Endothelial cell of umbilical vein (primary cell): ENCODE results near the gene ABLIM2. TPM values are rescaled to one million over a fixed set of nuclear protein-coding genes. Genes with fewer than 3 reads are reported as not detected.

Source experiments
- BruUV-seq: library from RNA; stranded (reverse); fragments of 400-500 nt; replicated peaks from 2 replicates; lab custom pipeline; 2021; lab: Mats Ljungman, UMichigan
- CTCF ChIA-PET: fragments of 300-600, 350-600 bp; sonication (Branson Sonifier 250); formaldehyde crosslinking; loops from one replicate; lab custom pipeline; 2021; ENCODE audit warnings: antibody characterized with exemption, inconsistent platforms; lab: Charles Lee
- POLR2A ChIA-PET: fragments of 300-600, 350-600 bp; sonication (Branson Sonifier 250); formaldehyde crosslinking; loops from one replicate; lab custom pipeline; 2021; ENCODE audit warnings: antibody characterized with exemption, inconsistent platforms; lab: Charles Lee
- DNase-seq: peaks from one replicate; pipeline ENCODE4 v3.0.0-alpha.2; 2011; ENCODE audit warnings: low read depth, low spot score
- FAIRE-seq: peaks from 2 replicates; lab custom pipeline; 2011; peaks lifted over from hg19 to GRCh38; lab: Jason Lieb, UNC
- H2AFZ ChIP-seq: 2 replicates; pipeline ENCODE4 v1.6.0; 2012; ENCODE audit warnings: low read depth, low read length, control low read depth, inconsistent platforms
- H3K27ac ChIP-seq: 2 replicates; pipeline ENCODE4 v1.5.1; 2011; ENCODE audit warnings: low read depth, mild to moderate bottlenecking, control low read depth, low read length, moderate library complexity; ENCODE audit not compliant: insufficient read depth
- H3K27me3 ChIP-seq, 2 experiments: 2 replicates each; pipeline versions ENCODE4 v1.6.0 to v1.6.1; 2011; ENCODE audit warnings: low read length in 2 of 2, mixed read lengths in 1 of 2; ENCODE audit not compliant: control insufficient read depth in 2 of 2, insufficient read depth in 2 of 2
- H3K36me3 ChIP-seq, 2 experiments: 2 replicates in 1 of 2; 3 replicates in 1 of 2; pipeline ENCODE4 v1.5.1; 2011; ENCODE audit warnings: low read length in 2 of 2, mild to moderate bottlenecking in 1 of 2, moderate library complexity in 1 of 2; ENCODE audit not compliant: control insufficient read depth in 2 of 2, insufficient read depth in 2 of 2; ENCODE audit errors: extremely low read depth in 1 of 2
- H3K4me1 ChIP-seq: 3 replicates; pipeline ENCODE4 v1.5.1; 2011; ENCODE audit warnings: mild to moderate bottlenecking, low read length; ENCODE audit not compliant: control insufficient read depth, insufficient read depth; ENCODE audit errors: extremely low read depth
- H3K4me2 ChIP-seq: 2 replicates; pipeline ENCODE4 v1.6.1; 2011; ENCODE audit warnings: low read length, control low read depth, mixed read lengths; ENCODE audit not compliant: insufficient read depth
- H3K4me3 ChIP-seq, 3 experiments: fragments of 200-600 bp in 1 of 3; sonication (generic), shearing (Covaris generic) in 1 of 3; replicated peaks in 1 of 3; 2 replicates each; pipeline ENCODE4 v1.5.1; 2011 to 2016; ENCODE audit warnings: control low read depth in 3 of 3, low read length in 3 of 3, mild to moderate bottlenecking in 2 of 3, inconsistent platforms in 1 of 3, low read depth in 1 of 3, moderate library complexity in 1 of 3; ENCODE audit not compliant: insufficient read depth in 1 of 3
- H3K79me2 ChIP-seq: 2 replicates; pipeline ENCODE4 v1.6.0; 2012; ENCODE audit warnings: low read length, inconsistent platforms; ENCODE audit not compliant: control insufficient read depth, insufficient read depth
- H3K9ac ChIP-seq: replicated peaks from 2 replicates; pipeline ENCODE3; 2011; ENCODE audit warnings: low read length, control low read depth; ENCODE audit not compliant: insufficient read depth; ENCODE audit errors: extremely low read depth
- H3K9me1 ChIP-seq: replicated peaks from 3 replicates; pipeline ENCODE4 v1.6.0; 2011; ENCODE audit warnings: mild to moderate bottlenecking, low read length; ENCODE audit not compliant: control insufficient read depth, insufficient read depth; ENCODE audit errors: extremely low read depth
- H3K9me3 ChIP-seq: replicated peaks from 2 replicates; pipeline ENCODE4 v1.5.1; 2012; ENCODE audit warnings: low read length, inconsistent platforms; ENCODE audit not compliant: control insufficient read depth, insufficient read depth
- H4K20me1 ChIP-seq: replicated peaks from 2 replicates; pipeline ENCODE3; 2011; ENCODE audit warnings: mild to moderate bottlenecking, low read length; ENCODE audit not compliant: control insufficient read depth, insufficient read depth; ENCODE audit errors: extremely low read depth
- CTCF ChIP-seq, 2 donors: IDR thresholded peaks; 1 replicate in 1 of 2; 2 replicates in 1 of 2; pipeline ENCODE4 v1.5.1; 2011; ENCODE audit warnings: low read length in 2 of 2, mild to moderate bottlenecking in 2 of 2, moderate library complexity in 2 of 2, control low read depth in 1 of 2, inconsistent platforms in 1 of 2, low read depth in 1 of 2; ENCODE audit not compliant: insufficient read depth in 1 of 2; ENCODE audit errors: extremely low read depth in 1 of 2
- EZH2 ChIP-seq: IDR thresholded peaks from 2 replicates; pipeline ENCODE4 v1.6.1; 2012; ENCODE audit warnings: borderline replicate concordance, low read depth, mild to moderate bottlenecking, moderate library complexity, low read length, inconsistent platforms; ENCODE audit not compliant: severe bottlenecking
- FOS ChIP-seq: IDR thresholded peaks from 2 replicates; pipeline ENCODE4 v1.6.1; 2011; ENCODE audit warnings: mild to moderate bottlenecking, low read length, moderate library complexity, borderline replicate concordance; ENCODE audit not compliant: insufficient read depth
- GATA2 ChIP-seq: IDR thresholded peaks from 2 replicates; pipeline ENCODE4 v1.7.0; 2011; ENCODE audit warnings: low read depth, mild to moderate bottlenecking, moderate library complexity, mixed read lengths, low read length; ENCODE audit not compliant: insufficient read length, insufficient read depth
- JUN ChIP-seq: IDR thresholded peaks from 2 replicates; pipeline ENCODE4 v1.6.1; 2011; ENCODE audit warnings: borderline replicate concordance, low read depth; ENCODE audit not compliant: insufficient read length, insufficient read depth
- MAX ChIP-seq: IDR thresholded peaks from 2 replicates; pipeline ENCODE4 v1.6.1; 2011; ENCODE audit not compliant: insufficient read depth, insufficient read length
- MYC ChIP-seq: IDR thresholded peaks from one replicate; pipeline ENCODE4 v1.6.1; 2011; ENCODE audit warnings: mild to moderate bottlenecking, low read depth, low read length
- POLR2A ChIP-seq: IDR thresholded peaks from 2 replicates; pipeline ENCODE4 v1.6.1; 2012; ENCODE audit warnings: low read depth, mild to moderate bottlenecking, control low read depth, low read length
- POLR2AphosphoS5 ChIP-seq: IDR thresholded peaks from 2 replicates; pipeline ENCODE4 v1.6.1; 2012; ENCODE audit warnings: low read depth, mild to moderate bottlenecking, control low read depth, low read length, moderate library complexity; ENCODE audit not compliant: insufficient read depth
- dilution Hi-C: fragments of 300-500 bp; cut with MboI; formaldehyde crosslinking; loops from one replicate; pipeline ENCODE4 v1.15.0; 2019; ENCODE audit warnings: low sequenced_read_pairs; ENCODE audit not compliant: extremely low pct_ligation_motif_present
- intact Hi-C: fragments of 100-400 bp; cut with micrococcal nuclease; formaldehyde crosslinking; loops from one replicate; pipeline ENCODE4 v1.10.0; 2022
- polyA plus RNA-seq, 4 experiments: library from polyadenylated mRNA; depleted of rRNA in 3 of 4; stranded (reverse) in 3 of 4; unstranded in 1 of 4; fragments of >200 nt; gene quantifications; 2 replicates each; pipeline versions ENCODE4 v1.2.1 to v1.2.3, GENCODE V29; 2011 to 2012; ENCODE audit warnings: missing spikeins in 1 of 4
- total RNA-seq: library from RNA; stranded (reverse); gene quantifications from 2 replicates; pipeline ENCODE4 v1.2.3, GENCODE V29; 2021

Gene ABLIM2
- total and polyA plus RNA-seq, 2 donors (not counting 3 experiments of a cell fraction or from before 2014, with no cell fraction given), result 0.28 to 0.66 TPM

GRCh38 chr4:8130346-8131066, 28.1 kb downstream of the ABLIM2 start:
- FAIRE-seq (no peak), DNase-seq (no peak)
- Histone ChIP-seq H3K4me1 (no peaks in the 10 kb centered on the region), H2AFZ (no peak overlapping the region), H3K4me3 (no peak overlapping the region), H3K27ac (no peak overlapping the region), H3K4me2 (no peak overlapping the region), H3K9ac (no peak overlapping the region), H3K9me3 (no peaks in the 10 kb centered on the region), H3K9me1 (no peaks in the 10 kb centered on the region), H3K36me3 (no peaks in the 10 kb centered on the region), H3K79me2 (no peaks in the 10 kb centered on the region), H3K27me3 (no peaks in the 10 kb centered on the region), H4K20me1 (no peaks in the 10 kb centered on the region)
- ChIA-PET POLR2A (no interaction called here), CTCF (interaction anchor here (1.0 kb wide), 1 partner anchor 10 kb away, joined by 3 read pairs; no protein-coding TSS in a partner anchor)
- dilution Hi-C loops, result no loop called here
- intact Hi-C loops, result no loop called here
- no TSS peak for BruUV-seq
- TF ChIP-seq MAX (no peak), POLR2AphosphoS5 (no peak), JUN (no peak), FOS (no peak), EZH2 (no peak)

- FAIRE-seq (no peak), DNase-seq (no peak)
- POLR2A ChIA-PET, result no interaction called here
- Histone ChIP-seq H3K4me1 (no peaks in the 10 kb centered on the region), H3K79me2 (no peaks in the 10 kb centered on the region), H3K36me3 (no peaks in the 10 kb centered on the region), H3K4me3 (no peak overlapping the region), H3K9me1 (no peaks in the 10 kb centered on the region), H3K9ac (no peak overlapping the region), H2AFZ (no peak overlapping the region), H3K4me2 (no peak overlapping the region), H3K9me3 (no peaks in the 10 kb centered on the region), H3K27ac (no peak overlapping the region), H3K27me3 (no peaks in the 10 kb centered on the region), H4K20me1 (no peaks in the 10 kb centered on the region)
- CTCF ChIA-PET, result no interaction called here
- BruUV-seq, result no TSS peak
- no peak for TF ChIP-seq POLR2A
- no peak for TF ChIP-seq MAX
- no peak for TF ChIP-seq CTCF (IDR thresholded peaks at IDR 0.05; ENCODE audit: extremely low read depth in 1 of 2, insufficient read depth in 1 of 2, low read depth in 1 of 2, low read length in 2 of 2)
- TF ChIP-seq FOS, result no peak
- no peak for TF ChIP-seq MYC
- TF ChIP-seq GATA2, result no peak
- no peak for TF ChIP-seq JUN
- TF ChIP-seq EZH2, result no peak
- TF ChIP-seq POLR2AphosphoS5, result no peak
- dilution Hi-C loops, result no loop called here
- intact Hi-C loops, result no loop called here
Measured at GRCh38 chr4:8129785-8130184, 28.8 kb downstream of the ABLIM2 start.
